ENCODE measurements around the gene RASA3.
"Not testable (repeated sequence)": the region's sequence is repeated elsewhere in the genome, so short reads cannot be mapped to it uniquely, and the experiment has no call there.

Gene RASA3

DNA sequence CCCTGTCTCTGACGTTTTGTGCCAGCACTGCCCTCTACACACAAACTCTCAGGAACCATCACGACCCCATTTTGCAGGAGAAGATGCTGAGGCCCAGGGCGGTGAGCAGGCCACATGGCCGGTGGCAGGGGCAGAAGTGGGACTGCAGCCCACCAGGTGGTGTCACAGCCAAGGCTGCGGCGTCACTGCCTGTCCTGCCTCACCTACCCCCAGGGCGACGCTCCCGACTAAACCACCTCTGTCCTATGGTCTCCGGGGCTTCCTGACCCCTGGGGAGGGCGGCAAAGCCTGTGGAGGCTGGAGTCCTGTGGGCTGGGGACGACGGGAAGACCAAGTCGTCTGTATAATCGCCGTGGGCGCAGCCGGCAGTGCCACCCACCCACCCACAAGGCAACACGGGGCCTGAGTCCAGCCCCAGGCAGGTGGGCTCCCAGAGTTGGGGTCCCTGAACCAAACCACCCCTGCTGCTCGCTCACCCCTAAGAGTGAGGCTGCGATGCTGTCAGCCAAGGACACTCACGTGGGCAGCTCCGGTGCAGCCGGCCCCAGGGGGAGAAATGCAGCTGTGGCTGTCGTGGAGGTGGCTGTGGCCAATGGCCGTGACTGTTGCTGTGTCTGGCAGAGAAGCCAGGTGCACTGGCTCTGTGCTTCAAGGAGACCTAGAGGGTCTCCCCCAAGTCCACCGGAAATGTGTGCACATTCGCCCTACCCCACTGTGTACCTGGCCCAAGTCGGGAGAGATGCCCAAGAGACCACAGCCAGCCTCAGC is 29.7 kb downstream of the RASA3 start:
- no peak for TF ChIP-seq ZNF274 (IDR thresholded peaks at IDR 0.05; ENCODE audit: low read depth, low read length)
- no peak overlapping the region for H3K4me3 ChIP-seq (ENCODE audit: low read length)

GRCh38 chr13:114102131-114102520 is 30.3 kb downstream of the RASA3 start:
- TF ChIP-seq ZNF274 (IDR thresholded peaks at IDR 0.05; ENCODE audit: low read depth, low read length): no peak
- H3K4me3 ChIP-seq (ENCODE audit: low read length): no peak overlapping the region

DNA sequence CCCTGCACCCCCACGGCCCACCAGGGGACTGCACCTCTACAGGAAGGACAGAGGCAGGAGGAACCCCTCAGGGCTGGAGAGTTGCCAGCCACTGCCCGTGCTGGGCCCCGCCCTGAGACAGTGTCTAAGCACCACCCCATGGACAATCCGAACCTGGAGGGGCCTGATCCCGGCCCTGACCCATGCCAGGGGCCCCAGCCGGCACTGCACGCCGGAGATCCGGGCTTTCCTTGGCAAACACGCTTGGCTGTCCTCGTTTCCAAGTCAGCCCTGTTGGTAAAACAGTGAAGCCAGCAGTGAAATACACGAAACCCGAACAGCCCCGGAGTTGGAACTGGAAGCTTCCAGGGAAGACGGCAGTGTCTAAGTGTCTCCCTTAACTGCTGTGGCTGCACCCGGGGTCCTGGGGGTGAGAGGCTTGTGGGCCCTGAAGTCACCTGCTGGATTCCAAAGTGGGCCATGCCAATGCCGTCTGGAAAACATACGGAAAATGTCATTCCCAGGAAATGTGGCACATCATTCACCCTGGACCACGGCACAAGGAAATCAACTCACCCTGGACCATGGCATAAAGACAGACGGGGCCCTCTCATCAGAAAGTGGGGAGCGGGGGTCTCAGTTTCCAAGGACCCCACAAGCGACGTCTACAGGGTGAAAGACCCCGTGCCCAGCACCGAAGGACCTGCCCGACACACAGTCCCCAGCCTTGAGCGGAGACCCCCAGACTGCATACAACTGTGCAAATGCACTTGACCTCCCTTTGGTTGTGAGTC is 30.9 kb downstream of the RASA3 start:
- no peak for TF ChIP-seq ZNF274 (IDR thresholded peaks at IDR 0.05; ENCODE audit: low read depth, low read length)
- H3K4me3 ChIP-seq (ENCODE audit: low read length): no peak overlapping the region

- H3K4me3 ChIP-seq (ENCODE audit: low read length): no peak overlapping the region
- no peak for TF ChIP-seq ZNF274 (IDR thresholded peaks at IDR 0.05; ENCODE audit: low read depth, low read length)
Observed at GRCh38 chr13:114100446-114101357, 31.7 kb downstream of the RASA3 start.

GRCh38 chr13:114099918-114100445 is 32.4 kb downstream of the RASA3 start:
- H3K4me3 ChIP-seq (ENCODE audit: low read length): no peak overlapping the region
- TF ChIP-seq ZNF274 (IDR thresholded peaks at IDR 0.05; ENCODE audit: low read depth, low read length): no peak

GRCh38 chr13:114099191-114099590 is 33.2 kb downstream of the RASA3 start:
- TF ChIP-seq ZNF274 (IDR thresholded peaks at IDR 0.05; ENCODE audit: low read depth, low read length): no peak
- no peak overlapping the region for H3K4me3 ChIP-seq (ENCODE audit: low read length)

DNA sequence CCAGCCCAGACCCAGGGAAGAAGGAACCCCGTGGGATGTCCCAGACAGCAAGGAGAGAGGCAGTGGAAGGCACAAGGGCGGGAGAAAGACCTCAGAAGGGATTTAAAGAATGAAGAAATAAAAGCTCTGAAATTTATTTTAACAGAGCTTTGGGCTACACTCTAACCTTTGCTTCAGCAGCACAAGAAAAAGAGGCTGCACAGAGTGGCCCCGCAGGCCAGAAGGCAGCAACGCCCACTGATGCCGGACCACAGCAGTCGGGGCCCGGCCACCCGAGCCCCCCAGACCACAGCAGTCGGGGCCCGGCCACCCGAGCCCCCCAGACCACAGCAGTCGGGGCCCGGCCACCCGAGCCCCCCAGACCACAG is 33.8 kb downstream of the RASA3 start:
- H3K4me3 ChIP-seq (ENCODE audit: low read length): not testable (repeated sequence)

DNA sequence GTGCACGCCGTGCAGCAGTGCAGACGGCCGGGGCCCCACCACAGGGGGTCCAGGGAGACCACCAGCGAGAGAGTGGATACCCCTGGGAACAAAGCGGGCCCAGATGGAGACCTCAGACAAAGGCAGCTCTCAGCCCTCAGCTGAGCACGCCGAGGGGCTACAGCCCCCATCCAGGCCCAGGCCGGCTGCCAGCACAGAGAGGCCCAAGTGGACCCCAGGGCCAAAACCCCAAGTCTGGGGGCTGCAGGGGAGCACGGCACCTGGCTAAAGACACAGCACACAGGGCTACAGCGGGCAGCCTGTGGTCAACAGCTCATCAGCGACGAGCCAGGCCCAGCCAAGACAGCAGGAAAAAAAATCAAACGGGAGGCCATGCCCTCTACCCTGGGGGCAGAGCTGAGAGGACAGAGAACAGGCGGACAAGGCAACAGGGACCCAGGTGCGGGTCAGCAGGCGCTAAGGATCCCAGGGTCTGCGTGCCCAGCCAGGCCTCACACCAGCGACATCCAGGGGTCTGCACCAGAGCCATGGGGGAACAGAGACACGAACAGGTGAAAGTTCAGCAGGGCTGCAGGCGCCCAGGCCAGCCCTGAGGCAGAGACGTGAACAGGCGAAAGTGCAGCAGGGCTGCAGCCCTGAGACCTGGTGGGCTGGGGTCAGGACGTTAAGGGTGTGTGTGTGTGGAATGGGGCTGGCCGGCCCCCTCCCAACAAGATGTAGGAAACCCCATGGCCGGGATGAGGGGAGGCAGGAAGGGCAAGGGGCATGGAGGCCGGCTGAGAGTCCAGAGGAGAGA is 34.3 kb downstream of the RASA3 start:
- TF ChIP-seq ZNF274 (IDR thresholded peaks at IDR 0.05; ENCODE audit: low read depth, low read length): no peak

DNA sequence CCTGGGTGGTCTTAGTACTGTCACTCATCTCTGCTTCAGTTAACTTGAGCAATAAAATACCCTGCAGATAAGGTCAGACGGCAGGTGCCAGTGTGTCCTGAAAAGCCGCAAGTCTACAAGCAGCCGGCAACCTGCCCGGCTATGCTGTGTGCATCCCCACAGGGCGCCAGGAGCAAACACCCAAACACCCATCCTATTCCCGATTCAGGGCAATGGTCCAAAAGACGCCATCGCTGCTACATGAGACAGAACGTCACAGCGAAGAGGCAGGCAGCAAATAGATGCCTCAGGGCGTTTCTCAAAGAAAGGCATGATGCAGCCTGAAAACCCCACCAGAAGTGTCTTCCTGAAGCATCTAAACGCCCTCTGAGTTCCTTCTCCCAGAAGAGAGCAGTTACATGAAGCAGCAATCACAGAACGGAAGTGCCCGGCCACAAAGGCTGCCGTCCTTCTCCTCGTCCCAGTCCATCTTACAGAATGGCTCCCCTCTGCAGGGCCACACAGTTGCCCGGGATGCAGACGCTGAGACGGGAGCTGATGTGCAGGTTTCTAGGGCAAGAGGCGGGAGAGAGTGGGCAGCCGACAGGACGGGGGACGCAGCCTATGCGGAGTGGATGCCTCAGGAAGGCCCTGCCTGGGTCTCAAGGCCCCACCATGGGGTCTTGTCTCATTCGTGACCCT is 35.1 kb downstream of the RASA3 start:
- H3K4me3 ChIP-seq (ENCODE audit: low read length): no peak overlapping the region
- no peak for TF ChIP-seq ZNF274 (IDR thresholded peaks at IDR 0.05; ENCODE audit: low read depth, low read length)

More for the DNA sequence above, 34.3 kb downstream of the RASA3 start:
- H3K4me3 ChIP-seq (ENCODE audit: low read length): no peak overlapping the region

- no peak for TF ChIP-seq ZNF274 (IDR thresholded peaks at IDR 0.05; ENCODE audit: low read depth, low read length)
- no peak overlapping the region for H3K4me3 ChIP-seq (ENCODE audit: low read length)
Observed at GRCh38 chr13:114096811-114097211, 35.6 kb downstream of the RASA3 start.

GRCh38 chr13:114096031-114096485 is 36.4 kb downstream of the RASA3 start:
- no peak for TF ChIP-seq ZNF274 (IDR thresholded peaks at IDR 0.05; ENCODE audit: low read depth, low read length)
- no peak overlapping the region for H3K4me3 ChIP-seq (ENCODE audit: low read length)

- no peak for TF ChIP-seq ZNF274 (IDR thresholded peaks at IDR 0.05; ENCODE audit: low read depth, low read length)
- H3K4me3 ChIP-seq (ENCODE audit: low read length): no peak overlapping the region
Observed at GRCh38 chr13:114095486-114095885, 36.9 kb downstream of the RASA3 start.

- TF ChIP-seq ZNF274 (IDR thresholded peaks at IDR 0.05; ENCODE audit: low read depth, low read length): no peak
- H3K4me3 ChIP-seq (ENCODE audit: low read length): no peak overlapping the region
Observed at GRCh38 chr13:114093118-114093517, 39.3 kb downstream of the RASA3 start.
